22Rv1 (cell line): Measurements from ENCODE around the gene DMKN.
"Not testable (repeated sequence)": the region's sequence is repeated elsewhere in the genome, so short reads cannot be mapped to it uniquely, and the experiment has no call there.

Source experiments
- CTCF ChIP-seq: fragments of 450-650 bp; IDR thresholded peaks from 2 replicates; pipeline ENCODE4 v1.5.1; 2017; ENCODE audit warnings: mild to moderate bottlenecking
- ZFX ChIP-seq: fragments of 450-650 bp; IDR thresholded peaks from 2 replicates; pipeline ENCODE4 v1.6.1; 2017; ENCODE audit warnings: antibody characterized with exemption, borderline replicate concordance

- not testable (repeated sequence) for TF ChIP-seq CTCF, ZFX
Observed at GRCh38 chr19:35461788-35462187, 51.7 kb downstream of the DMKN start.
